LHCN-M2 (cell line): ENCODE results near the gene NKAPL. TPM values are rescaled to one million over a fixed set of nuclear protein-coding genes. Genes with fewer than 3 reads are reported as not detected.

Experiments
- DNase-seq: peaks from one replicate; pipeline ENCODE4 v3.0.0-alpha.2; 2012; ENCODE audit warnings: low read depth
- polyA plus RNA-seq: library from polyadenylated mRNA; unstranded; fragments of >200 nt; gene quantifications from one replicate; pipeline ENCODE4 v1.2.1, GENCODE V29; 2012; ENCODE audit warnings: missing spikeins
- total RNA-seq: library from RNA; depleted of rRNA; stranded (reverse); fragments of >200 nt; gene quantifications from 2 replicates; pipeline ENCODE4 v1.2.3, GENCODE V29; 2014; rRNA removed

NKAPL gene
- total RNA-seq = not detected in 2 replicates
- not detected for polyA plus RNA-seq

DNA sequence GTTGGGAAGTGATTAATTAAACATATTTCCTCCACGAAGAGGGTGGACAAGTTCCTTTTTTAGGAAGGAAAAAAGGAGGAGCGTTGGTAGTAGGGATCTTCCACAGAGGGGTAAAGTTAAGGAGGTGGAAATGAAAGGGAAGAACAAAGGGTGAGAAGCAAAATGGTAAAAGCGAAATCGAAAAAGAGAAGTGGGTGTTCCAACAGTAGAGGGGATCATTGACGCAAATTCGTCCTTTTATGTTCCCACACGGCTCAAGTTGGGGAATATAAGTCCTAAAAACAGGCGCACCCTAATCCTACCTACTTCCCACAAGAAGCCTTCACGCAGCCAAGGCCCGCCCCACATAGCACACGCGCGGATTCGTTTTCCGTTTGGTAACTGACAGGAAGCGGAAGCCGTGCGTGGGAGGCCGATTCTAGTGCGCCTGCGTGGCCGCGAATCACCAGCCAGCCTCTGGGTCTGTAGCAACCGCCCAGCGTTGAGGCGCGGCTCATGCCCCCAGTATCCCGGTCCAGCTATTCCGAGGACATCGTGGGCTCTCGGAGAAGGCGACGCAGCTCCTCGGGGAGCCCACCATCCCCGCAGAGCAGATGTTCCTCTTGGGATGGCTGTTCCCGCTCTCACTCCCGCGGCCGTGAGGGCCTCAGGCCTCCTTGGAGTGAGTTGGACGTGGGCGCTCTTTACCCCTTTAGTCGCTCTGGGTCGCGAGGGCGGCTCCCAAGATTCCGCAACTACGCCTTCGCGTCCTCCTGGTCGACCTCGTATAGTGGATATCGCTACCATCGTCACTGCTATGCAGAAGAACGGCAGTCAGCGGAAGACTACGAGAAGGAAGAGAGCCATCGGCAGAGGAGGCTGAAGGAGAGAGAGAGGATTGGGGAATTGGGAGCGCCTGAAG is at the start of gene NKAPL:
Gene NKAPL (plus strand): TSS at position 421 of the 901 bp plus-strand sequence. CDS start 75 bp downstream, at position 496.
- DNase-seq = no peak

DNA sequence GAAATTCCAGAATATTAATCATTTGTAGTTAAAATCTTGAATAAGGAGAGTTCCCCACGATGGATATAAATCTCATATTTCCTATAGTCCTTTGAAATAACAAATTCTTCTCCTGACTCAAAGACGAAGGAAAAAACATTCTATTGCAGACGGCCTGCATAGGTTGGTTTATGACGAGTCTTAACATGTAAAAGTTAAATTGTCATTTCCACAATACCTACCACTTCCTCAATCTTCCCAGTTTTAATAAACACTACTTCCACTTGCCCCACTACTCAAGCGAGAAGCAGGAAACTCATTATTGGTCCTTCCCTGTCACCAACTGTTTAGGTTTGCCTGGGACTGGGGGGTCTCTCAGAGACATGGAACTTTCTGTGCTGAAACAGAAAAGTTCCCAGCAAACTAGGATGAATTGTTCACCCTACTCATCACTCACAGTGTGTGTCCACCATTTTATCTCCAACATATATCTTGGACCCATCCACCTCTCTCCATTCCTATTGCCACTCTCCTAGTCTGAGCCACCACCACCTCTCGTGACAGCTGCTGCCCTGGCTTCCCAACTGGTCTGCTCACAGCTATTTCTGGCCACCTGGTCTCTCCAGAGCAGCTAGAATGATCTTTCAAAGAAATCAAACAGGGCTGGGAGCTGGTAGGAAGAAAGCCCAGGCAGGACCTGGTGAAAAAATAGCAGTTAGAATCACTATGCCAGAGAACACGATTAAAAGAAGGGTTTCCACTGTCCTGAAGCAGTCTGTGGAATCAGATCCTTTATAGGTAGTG is 49.2 kb upstream of the NKAPL start:
- DNase-seq = no peak

- DNase-seq = no peak
These were observed 47.1 kb upstream of the NKAPL start for GRCh38 chr6:28211840-28212509.

- DNase-seq = peak; percentile 86
These were observed 46.4 kb upstream of the NKAPL start for GRCh38 chr6:28212510-28213212.

DNA sequence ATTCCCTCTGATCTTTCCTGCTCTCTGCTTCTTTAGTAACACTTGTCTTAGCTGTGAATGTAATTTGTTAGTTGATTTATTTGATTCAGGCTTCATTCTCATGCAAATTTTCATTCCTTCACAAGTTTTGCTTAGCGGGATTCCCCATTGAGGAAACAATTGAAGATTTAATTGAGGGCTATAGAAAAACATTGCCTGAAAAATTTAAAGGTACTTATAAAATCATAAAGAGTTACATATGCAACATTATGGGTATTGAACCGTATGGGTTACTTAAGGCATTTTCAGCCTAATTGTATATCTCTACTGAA is 45.9 kb upstream of the NKAPL start:
- DNase-seq = no peak

DNA sequence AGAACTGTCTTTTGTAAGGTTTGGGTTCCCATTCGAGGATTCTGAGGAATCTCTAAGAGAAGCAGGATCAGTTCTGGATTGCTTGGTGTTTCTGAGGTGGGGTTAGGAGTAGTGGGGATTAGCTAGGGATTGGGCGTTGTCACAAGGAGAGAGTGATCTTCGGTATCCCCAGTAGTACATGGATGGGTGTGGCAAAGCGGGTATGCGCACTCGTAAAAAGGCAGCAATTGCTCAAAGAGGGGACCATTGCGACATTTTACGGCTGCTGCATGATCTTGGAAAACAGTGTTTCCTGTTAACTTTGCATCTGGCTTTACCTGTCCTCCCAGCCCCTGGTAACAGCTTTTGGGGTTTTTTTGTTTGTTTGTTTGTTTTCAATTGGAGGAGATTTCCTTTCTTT is 43.7 kb upstream of the NKAPL start:
- DNase-seq = no peak

DNA sequence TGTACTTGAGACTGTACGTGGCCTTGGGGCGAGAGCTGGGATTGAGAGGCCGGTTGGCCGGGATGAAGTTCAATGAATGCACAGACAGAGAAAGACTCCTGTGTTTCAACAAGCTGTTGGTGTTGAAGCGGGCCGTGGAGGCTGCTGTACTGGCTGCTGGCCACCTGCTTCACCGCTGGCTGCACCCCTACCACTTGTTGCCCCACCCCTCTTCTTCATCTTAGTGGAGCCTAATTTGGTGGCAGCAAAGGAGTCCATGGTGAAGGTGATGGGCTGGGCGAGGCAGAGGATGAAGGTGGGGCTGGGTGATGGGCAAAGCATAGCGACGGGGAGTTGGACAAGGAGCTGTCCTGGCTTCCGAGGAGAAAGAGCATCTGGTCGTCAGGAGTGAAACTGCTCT is 41.2 kb upstream of the NKAPL start:
- DNase-seq = no peak

DNA sequence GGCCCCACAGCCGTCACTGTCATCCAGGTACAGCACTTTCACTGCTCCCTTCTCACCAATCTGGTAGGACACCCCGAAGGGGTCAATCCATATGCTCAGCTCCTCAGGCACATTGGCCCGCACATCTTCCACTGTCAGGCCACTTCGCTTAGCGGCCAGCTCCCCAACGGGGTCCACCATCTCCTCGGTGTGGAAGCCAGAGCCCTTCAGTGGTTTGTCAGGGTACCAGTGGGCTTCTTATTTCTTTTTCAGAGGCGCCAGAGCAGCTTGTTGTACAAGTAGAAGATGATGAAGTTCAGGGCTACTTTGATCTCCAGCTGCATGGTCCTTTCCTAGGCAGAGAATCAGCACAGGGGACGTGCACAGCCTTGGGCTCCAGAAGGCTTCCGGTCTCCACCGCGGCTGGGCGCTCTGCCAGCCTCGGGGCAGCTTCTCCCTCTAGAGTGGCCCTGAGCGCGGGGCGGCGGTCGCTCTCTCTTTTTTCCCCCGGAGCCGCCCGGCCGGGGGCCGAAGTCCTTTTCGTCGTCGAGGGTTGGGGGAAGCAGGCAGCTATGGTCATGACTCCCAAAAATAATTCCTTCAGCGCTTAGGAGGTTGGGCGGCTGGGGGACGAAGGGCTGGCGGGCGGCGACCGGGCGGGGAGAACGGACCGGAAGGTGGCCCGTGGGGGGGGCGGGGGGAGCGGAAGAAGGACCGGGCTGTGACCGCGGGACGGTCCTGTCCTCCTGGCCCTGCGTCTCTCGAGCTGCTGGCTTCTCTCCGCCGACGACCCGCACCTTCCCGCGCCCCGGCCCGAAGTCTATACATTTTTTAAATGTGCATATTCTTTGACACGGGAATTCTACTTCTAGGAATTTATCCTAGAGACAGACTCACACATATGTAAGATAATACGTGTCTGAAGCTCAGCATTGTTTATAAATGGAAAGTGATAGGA is 40.5 kb upstream of the NKAPL start:
- DNase-seq = peak; percentile 67

GRCh38 chr6:28220257-28221133 is 38.6 kb upstream of the NKAPL start:
- DNase-seq = no peak

DNA sequence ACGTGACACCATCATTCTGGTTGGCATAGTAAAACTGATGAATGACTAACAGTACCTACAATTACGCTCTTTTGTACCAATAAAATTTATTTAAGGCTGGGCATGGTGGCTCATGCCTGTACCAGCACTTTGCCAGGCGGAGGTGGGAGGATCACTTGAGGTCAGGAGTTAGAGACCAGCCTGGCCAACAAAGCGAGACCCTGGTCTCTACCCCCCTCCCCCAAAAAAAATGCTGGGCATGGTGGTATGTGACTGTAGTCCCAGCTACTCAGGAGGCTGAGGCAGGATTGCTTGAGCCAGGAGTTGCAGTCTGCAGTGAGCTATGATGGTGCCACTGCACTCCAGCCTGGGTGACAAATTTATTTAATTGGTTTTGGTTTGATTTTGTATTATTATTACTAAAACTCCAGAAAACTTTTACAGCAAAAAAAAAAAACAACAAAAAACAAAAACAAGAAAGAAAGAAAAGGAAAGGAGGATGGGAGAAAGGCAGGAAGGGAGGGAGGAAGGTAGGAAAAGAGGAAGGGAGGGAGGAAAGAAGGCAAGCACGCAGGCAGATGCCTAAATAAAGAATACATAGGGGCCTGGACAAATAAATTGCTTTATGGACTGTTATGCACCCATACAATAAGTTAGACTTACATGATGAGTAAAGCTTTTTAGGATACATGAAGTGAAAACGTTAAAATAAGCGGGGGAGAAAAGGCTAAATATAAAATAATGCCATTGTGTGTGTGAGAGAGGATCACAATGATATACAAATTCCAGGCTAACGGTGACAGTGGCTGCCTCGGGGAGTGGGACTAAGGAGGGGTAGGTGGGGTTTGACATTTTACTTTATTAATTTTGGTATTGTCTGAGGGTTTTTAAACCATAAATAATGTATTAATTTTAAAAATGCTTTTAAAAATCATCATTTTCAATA is 34.7 kb upstream of the NKAPL start:
- DNase-seq = no peak

- DNase-seq = peak; percentile 92
These were observed 33.9 kb upstream of the NKAPL start, which contains the start of gene ZSCAN9 for GRCh38 chr6:28225056-28225834. ZSCAN9 (plus strand) TSS chr6:28225275; CDS start chr6:28227085, 1,810 bp downstream.

GRCh38 chr6:28226460-28226859 is 32.6 kb upstream of the NKAPL start:
- DNase-seq = no peak

- no peak for DNase-seq
These were observed 26.3 kb upstream of the NKAPL start for GRCh38 chr6:28232785-28233184.

DNA sequence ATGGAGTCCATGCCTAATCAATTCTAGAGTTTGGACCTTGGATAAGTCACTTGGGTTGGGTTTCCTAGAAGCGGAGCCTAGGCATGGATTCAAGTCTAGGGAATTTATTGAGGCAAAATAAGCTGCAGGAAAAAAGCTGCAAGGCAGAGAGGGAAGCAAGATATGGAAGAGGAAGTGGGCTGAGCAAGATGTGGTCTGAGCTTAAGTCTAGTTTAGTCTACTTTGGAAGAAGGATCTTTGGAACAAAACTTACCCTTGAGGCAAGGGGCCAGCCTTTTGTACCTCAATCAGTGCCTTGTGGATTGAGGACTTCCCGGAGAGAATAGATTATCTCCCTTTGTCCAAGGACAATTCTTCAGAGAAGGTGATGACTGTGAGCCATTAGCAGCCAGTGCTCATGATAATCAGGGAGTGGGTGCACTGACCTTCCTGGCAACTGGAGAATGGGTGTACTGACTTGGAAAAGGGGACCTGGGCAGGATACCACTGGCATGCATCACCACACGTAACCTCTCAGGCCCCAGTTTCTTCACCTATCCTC is 23.1 kb upstream of the NKAPL start:
- no peak for DNase-seq

DNA sequence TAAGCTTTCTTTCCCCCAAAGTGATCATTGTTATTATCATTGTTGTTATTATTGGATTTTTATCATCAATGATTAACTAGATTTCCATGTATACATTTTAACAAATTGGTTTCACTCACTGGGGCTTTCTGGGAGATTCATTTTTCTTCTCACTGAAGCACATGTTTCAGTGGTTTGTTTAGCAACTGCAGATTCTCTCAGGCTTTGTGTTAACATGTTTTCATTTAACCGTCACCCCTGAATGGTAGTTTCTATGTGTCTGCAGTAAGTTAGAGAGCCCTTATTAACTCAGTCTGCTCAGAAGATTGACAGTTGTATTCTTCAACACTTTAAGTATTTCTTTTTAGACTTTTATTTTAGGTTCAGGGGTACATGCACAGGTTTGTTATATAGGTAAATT is 19.5 kb upstream of the NKAPL start:
- DNase-seq = no peak

DNA sequence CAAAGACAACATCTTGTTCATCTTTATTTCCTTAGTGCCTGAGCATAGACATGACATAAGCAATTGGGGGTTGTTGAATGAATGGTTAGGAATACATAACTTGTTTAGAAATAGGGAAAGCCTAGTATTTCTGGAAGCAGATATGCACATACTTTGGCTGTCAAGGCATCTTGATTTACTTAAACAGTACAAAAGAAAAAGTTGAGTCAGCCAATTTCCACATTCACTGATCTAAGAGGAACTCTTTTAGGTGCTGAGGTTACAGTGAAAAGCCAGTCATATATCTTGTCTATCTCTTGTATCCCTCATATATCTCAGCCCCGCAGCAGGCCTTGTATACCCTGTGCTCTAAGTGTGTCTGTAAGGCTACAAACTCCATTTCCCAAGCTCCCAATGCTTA is 18.6 kb upstream of the NKAPL start:
- no peak for DNase-seq

DNA sequence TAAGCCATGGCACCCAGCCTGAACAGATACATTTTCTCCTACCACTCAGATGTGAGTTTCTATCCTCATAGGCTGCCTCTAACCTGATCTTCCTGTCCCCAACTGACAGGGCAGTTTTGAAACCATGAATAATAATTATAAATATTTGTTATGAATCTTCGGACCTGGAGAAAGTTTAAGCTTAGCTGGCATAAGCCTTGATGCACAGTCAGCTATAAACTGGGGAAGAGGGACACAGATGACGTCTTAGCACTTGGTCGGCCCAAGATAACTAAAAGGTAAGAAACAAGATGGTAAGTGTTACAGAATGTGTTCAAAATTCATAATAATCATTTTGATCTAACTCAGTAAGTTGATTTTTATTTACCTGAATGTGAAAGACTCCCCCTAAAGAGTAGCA is 15.2 kb upstream of the NKAPL start:
- DNase-seq = no peak
